OCI-LY7 (cell line): ENCODE data around the gene GDI1.

Experiments used
- EZH2phosphoT487 ChIP-seq: fragments of 200-600 bp; sonication (generic); IDR thresholded peaks from 2 replicates; pipeline ENCODE4 v1.6.1; 2018; ENCODE audit warnings: low read depth, borderline replicate concordance, mild to moderate bottlenecking, mixed run types, antibody characterized with exemption, low read length, moderate library complexity, mixed read lengths
- TF ChIP-seq, protein P1 (sequence below): fragments of 200-600 bp; sonication (generic); conservative IDR thresholded peaks from 2 replicates; pipeline ENCODE4 v1.5.1; 2014; ENCODE audit warnings: mild to moderate bottlenecking, antibody characterized with exemption, low read length, moderate library complexity, mixed read lengths

DNA sequence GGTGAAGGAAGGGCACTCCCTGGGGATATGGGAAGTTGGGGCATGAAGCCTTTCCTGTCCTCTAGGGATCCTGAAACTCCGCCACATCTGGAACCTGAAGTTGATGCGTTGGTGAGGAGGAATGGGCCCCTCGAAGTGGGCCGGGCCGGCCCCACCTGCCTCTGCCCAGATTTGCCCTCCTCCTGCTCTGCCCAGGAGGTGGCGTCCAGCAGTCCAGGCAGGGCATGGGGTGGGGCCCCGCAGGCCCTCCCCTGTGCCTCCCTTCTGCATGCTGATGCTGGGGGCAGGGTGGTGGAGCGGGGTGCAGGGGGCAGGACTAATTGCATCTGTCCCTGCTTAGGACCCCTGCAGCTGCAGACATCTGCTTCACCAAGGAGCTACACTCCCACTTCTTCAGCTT is 23.8 kb upstream of the GDI1 start:
- TF ChIP-seq, protein P1, sequence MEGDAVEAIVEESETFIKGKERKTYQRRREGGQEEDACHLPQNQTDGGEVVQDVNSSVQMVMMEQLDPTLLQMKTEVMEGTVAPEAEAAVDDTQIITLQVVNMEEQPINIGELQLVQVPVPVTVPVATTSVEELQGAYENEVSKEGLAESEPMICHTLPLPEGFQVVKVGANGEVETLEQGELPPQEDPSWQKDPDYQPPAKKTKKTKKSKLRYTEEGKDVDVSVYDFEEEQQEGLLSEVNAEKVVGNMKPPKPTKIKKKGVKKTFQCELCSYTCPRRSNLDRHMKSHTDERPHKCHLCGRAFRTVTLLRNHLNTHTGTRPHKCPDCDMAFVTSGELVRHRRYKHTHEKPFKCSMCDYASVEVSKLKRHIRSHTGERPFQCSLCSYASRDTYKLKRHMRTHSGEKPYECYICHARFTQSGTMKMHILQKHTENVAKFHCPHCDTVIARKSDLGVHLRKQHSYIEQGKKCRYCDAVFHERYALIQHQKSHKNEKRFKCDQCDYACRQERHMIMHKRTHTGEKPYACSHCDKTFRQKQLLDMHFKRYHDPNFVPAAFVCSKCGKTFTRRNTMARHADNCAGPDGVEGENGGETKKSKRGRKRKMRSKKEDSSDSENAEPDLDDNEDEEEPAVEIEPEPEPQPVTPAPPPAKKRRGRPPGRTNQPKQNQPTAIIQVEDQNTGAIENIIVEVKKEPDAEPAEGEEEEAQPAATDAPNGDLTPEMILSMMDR: no peak
- no peak for TF ChIP-seq EZH2phosphoT487
